Measurements from ENCODE around the gene MCMBP.

MCMBP gene

DNA sequence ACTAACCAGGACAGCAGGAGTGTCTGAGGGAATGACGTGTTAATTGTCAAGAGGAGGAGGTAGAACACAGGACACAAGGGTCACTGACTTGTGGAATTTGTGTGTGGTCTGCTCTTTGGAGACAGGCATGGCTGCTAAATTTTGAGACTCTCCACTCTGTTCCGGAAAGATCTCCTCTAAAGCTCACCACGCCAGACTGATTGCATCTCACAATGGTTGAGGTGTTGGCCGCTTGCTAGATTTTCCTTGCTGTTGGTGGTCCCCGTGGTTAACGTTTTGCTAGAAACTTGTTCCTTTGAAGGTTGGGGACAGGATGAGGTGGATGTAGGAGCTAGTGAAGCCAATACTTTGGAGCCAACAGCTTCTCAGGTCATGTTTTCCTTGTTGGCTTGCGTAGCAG, 57.0 kb downstream of the MCMBP start:
- no peak for DNase-seq
- Histone ChIP-seq H3K27ac (no peak overlapping the region), H3K4me3 (ENCODE audit: low read depth, low read length) (no peak overlapping the region), H3K9me3 (ENCODE audit: severe bottlenecking) (no peaks in the 10 kb centered on the region), H3K36me3 (peaks cover 18% of the 10 kb centered on the region), H3K27me3 (ENCODE audit: insufficient read depth, low read depth, severe bottlenecking) (no peaks in the 10 kb centered on the region)
- TF ChIP-seq, protein P1, sequence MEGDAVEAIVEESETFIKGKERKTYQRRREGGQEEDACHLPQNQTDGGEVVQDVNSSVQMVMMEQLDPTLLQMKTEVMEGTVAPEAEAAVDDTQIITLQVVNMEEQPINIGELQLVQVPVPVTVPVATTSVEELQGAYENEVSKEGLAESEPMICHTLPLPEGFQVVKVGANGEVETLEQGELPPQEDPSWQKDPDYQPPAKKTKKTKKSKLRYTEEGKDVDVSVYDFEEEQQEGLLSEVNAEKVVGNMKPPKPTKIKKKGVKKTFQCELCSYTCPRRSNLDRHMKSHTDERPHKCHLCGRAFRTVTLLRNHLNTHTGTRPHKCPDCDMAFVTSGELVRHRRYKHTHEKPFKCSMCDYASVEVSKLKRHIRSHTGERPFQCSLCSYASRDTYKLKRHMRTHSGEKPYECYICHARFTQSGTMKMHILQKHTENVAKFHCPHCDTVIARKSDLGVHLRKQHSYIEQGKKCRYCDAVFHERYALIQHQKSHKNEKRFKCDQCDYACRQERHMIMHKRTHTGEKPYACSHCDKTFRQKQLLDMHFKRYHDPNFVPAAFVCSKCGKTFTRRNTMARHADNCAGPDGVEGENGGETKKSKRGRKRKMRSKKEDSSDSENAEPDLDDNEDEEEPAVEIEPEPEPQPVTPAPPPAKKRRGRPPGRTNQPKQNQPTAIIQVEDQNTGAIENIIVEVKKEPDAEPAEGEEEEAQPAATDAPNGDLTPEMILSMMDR (IDR thresholded peaks at IDR 0.05; ENCODE audit: low read depth, low read length): no peak

DNA sequence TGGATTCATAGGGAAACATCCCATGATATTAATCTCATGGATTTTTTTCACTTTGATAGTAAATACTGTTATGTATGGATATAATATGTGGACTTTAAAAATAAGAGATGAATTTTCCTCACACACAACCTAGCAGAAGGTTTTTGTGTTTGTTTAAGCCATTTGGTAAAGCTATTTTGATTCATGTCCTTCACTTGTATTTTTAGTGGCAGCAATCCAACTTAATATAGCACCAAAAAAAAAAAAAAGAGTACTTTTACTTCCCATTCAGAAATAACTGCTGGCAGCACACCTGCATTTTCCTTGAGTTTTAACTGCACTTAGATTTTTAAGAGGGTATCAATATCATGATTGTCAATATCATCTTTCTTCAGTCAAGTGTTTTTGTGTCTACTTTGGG, 60.0 kb downstream of the MCMBP start:
- Histone ChIP-seq H3K36me3 (peaks cover 15% of the 10 kb centered on the region), H3K9me3 (ENCODE audit: severe bottlenecking) (no peaks in the 10 kb centered on the region)
- no peak for DNase-seq

GRCh38 chr10:119811122-119811521, 61.5 kb downstream of the MCMBP start:
- no peak overlapping the region for H3K27ac ChIP-seq
- DNase-seq: no peak
- H3K27me3 ChIP-seq (ENCODE audit: insufficient read depth, low read depth, severe bottlenecking): no peaks in the 10 kb centered on the region
- peaks cover 16% of the 10 kb centered on the region for H3K36me3 ChIP-seq
- TF ChIP-seq, protein P1 (IDR thresholded peaks at IDR 0.05; ENCODE audit: low read depth, low read length): no peak
- H3K9me3 ChIP-seq (ENCODE audit: severe bottlenecking): no peaks in the 10 kb centered on the region
- H3K4me3 ChIP-seq (ENCODE audit: low read depth, low read length): no peak overlapping the region

More for the DNA sequence above, 60.0 kb downstream of the MCMBP start:
- Histone ChIP-seq H3K4me3 (ENCODE audit: low read depth, low read length) (no peak overlapping the region), H3K27me3 (ENCODE audit: insufficient read depth, low read depth, severe bottlenecking) (no peaks in the 10 kb centered on the region), H3K27ac (no peak overlapping the region)
- TF ChIP-seq, protein P1 (IDR thresholded peaks at IDR 0.05; ENCODE audit: low read depth, low read length): no peak

- Histone ChIP-seq H3K36me3 (peaks cover 18% of the 10 kb centered on the region), H3K4me3 (ENCODE audit: low read depth, low read length) (no peak overlapping the region), H3K27me3 (ENCODE audit: insufficient read depth, low read depth, severe bottlenecking) (no peaks in the 10 kb centered on the region), H3K9me3 (ENCODE audit: severe bottlenecking) (no peaks in the 10 kb centered on the region), H3K27ac (no peak overlapping the region)
- TF ChIP-seq, protein P1 (IDR thresholded peaks at IDR 0.05; ENCODE audit: low read depth, low read length): no peak
- no peak for DNase-seq
Measured at GRCh38 chr10:119807960-119808697, 64.5 kb downstream of the MCMBP start.

GRCh38 chr10:119806334-119807130, 66.1 kb downstream of the MCMBP start:
- no peak overlapping the region for H3K4me3 ChIP-seq (ENCODE audit: low read depth, low read length)
- H3K36me3 ChIP-seq: peaks cover 13% of the 10 kb centered on the region
- no peak overlapping the region for H3K27ac ChIP-seq
- DNase-seq: no peak
- H3K27me3 ChIP-seq (ENCODE audit: insufficient read depth, low read depth, severe bottlenecking): no peaks in the 10 kb centered on the region
- H3K9me3 ChIP-seq (ENCODE audit: severe bottlenecking): no peaks in the 10 kb centered on the region
- TF ChIP-seq, protein P1 (IDR thresholded peaks at IDR 0.05; ENCODE audit: low read depth, low read length): no peak

All from WERI-Rb-1 (cell line).